ENCODE data around the gene NDUFS7. TPM values are rescaled to one million over a fixed set of nuclear protein-coding genes. Genes with fewer than 3 reads are reported as not detected.

Gene NDUFS7
- total and polyA plus RNA-seq, 10 of the 15 experiments (the other 5 are each of a cell fraction or from before 2014, with no cell fraction given) = 5.1 to 282 (median 92.9) TPM

DNA sequence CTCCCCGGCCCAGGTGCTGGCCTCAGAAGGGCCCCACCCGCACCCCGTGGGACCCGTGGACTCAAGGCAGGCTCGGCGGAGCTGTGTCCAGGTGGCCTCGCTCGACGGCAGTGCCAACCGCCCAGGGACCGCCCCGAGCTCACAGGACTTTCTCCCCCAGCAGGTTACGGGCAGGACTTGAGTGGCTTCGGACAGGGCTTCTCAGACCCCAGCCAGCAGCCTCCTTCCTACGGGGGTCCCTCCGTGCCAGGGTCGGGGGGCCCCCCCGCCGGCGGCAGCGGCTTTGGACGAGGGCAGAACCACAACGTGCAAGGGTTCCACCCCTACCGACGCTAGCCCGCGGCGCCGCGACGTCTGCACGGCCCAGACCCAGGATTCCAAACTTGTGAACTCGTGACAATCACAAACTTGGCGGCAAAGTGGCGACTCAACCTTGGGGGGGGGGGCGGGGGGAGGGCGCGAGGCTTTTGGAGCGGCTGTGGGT is 50.9 kb downstream of the NDUFS7 start:
- H3K4me3 ChIP-seq = no peak overlapping the region
- 97% methylated on average over 38 of the region's 39 CpGs for WGBS (ENCODE audit: insufficient coverage, insufficient replicate concordance, low lambda C conversion rate, missing lambda C conversion rate)
- intact Hi-C loops (cut with micrococcal nuclease; ENCODE audit: unreplicated experiment) (no loop called here), in situ Hi-C loops (cut with MboI) (no loop called here)
- H3K4me2 ChIP-seq (ENCODE audit: control insufficient read depth, insufficient read depth) = no peak overlapping the region
- H3K9me3 ChIP-seq (replicated peaks; ENCODE audit: control insufficient read depth, insufficient read depth, low read length) = no peaks in the 10 kb centered on the region
- SMC1A ChIA-PET (ENCODE audit: uncharacterized antibody, unreplicated experiment) = no interaction called here
- peaks cover 15% of the 10 kb centered on the region for H3K79me2 ChIP-seq (ENCODE audit: control insufficient read depth, insufficient read depth, low read length)
- no peaks in the 10 kb centered on the region for H3K27me3 ChIP-seq (replicated peaks in 1 of 2; ENCODE audit: control insufficient read depth in 2 of 2, insufficient read depth in 2 of 2, low read length in 1 of 2)
- RAD21 ChIA-PET (ENCODE audit: unreplicated experiment) = interaction anchor here (0.8 kb wide), 1 partner anchor 10 kb away, joined by 3 read pairs; no protein-coding TSS in a partner anchor
- no peak overlapping the region for H3K9ac ChIP-seq (ENCODE audit: control insufficient read depth, insufficient read depth, low read length)
- FAIRE-seq (no peak), DNase-seq (ENCODE audit: low read depth, low spot score) (no peak), ATAC-seq (no peak)
- H3K4me1 ChIP-seq (ENCODE audit: control insufficient read depth, insufficient read depth, low read length) = peaks cover 3% of the 10 kb centered on the region
- POLR2A ChIA-PET = no interaction called here
- H2AFZ ChIP-seq (ENCODE audit: control insufficient read depth, low read depth, low read length) = no peak overlapping the region
- BruUV-seq (replicated peaks) = no TSS peak
- peaks cover 5 to 30% of the 10 kb centered on the region in 2 experiments for H3K36me3 ChIP-seq (ENCODE audit: control insufficient read depth in 2 of 2, insufficient read depth in 2 of 2, low read length in 1 of 2)
- no peak for TF ChIP-seq IKZF2 (IDR thresholded peaks at IDR 0.05)
- TF ChIP-seq RAD21 (IDR thresholded peaks at IDR 0.05; ENCODE audit: insufficient read depth, low read depth, low read length) = no peak
- no peak for TF ChIP-seq SREBF2 (IDR thresholded peaks at IDR 0.05; ENCODE audit: low read length)
- no peak for TF ChIP-seq SP1 (IDR thresholded peaks at IDR 0.05; ENCODE audit: low read depth, low read length)
- TF ChIP-seq RBBP5 (conservative IDR thresholded peaks at IDR 0.05) = no peak
- TF ChIP-seq SMARCA5 (IDR thresholded peaks at IDR 0.05) = no peak
- no peak for TF ChIP-seq ZNF592 (IDR thresholded peaks at IDR 0.05)
- no peak for TF ChIP-seq TCF12 (IDR thresholded peaks at IDR 0.05; ENCODE audit: low read depth, low read length)
- TF ChIP-seq WRNIP1 (IDR thresholded peaks at IDR 0.05; ENCODE audit: borderline replicate concordance, low read depth, low read length) = no peak
- no peak for TF ChIP-seq CREM (IDR thresholded peaks at IDR 0.05; ENCODE audit: low read depth)
- no peak for TF ChIP-seq KLF5 (IDR thresholded peaks at IDR 0.05; ENCODE audit: partially characterized antibody)
- no peak for TF ChIP-seq KDM1A (IDR thresholded peaks at IDR 0.05; ENCODE audit: borderline replicate concordance)
- no peak for TF ChIP-seq DPF2 (IDR thresholded peaks at IDR 0.05)
- no peak for TF ChIP-seq NFYB (IDR thresholded peaks at IDR 0.05; ENCODE audit: insufficient read depth, low read depth, low read length)
- TF ChIP-seq EZH2 (IDR thresholded peaks at IDR 0.05; ENCODE audit: borderline replicate concordance, control insufficient read depth, low read depth, low read length) = no peak
- TF ChIP-seq ZBED1 (IDR thresholded peaks at IDR 0.05; ENCODE audit: borderline replicate concordance) = no peak
- CTCF ChIA-PET = no interaction called here
- H4K20me1 ChIP-seq (ENCODE audit: control insufficient read depth, insufficient read depth) = no peaks in the 10 kb centered on the region; the same call in 1 of the 2 replicates
- H3K27ac ChIP-seq (ENCODE audit: control insufficient read depth, insufficient read depth) = no peak overlapping the region

Data from GM12878 (cell line).